ENCODE data around the gene EMD.
A peak's percentile ranks its signal among the peaks of the same experiment; 100 is the strongest.
"Not testable (repeated sequence)": the region's sequence is repeated elsewhere in the genome, so short reads cannot be mapped to it uniquely, and the experiment has no call there.

The EMD gene

DNA sequence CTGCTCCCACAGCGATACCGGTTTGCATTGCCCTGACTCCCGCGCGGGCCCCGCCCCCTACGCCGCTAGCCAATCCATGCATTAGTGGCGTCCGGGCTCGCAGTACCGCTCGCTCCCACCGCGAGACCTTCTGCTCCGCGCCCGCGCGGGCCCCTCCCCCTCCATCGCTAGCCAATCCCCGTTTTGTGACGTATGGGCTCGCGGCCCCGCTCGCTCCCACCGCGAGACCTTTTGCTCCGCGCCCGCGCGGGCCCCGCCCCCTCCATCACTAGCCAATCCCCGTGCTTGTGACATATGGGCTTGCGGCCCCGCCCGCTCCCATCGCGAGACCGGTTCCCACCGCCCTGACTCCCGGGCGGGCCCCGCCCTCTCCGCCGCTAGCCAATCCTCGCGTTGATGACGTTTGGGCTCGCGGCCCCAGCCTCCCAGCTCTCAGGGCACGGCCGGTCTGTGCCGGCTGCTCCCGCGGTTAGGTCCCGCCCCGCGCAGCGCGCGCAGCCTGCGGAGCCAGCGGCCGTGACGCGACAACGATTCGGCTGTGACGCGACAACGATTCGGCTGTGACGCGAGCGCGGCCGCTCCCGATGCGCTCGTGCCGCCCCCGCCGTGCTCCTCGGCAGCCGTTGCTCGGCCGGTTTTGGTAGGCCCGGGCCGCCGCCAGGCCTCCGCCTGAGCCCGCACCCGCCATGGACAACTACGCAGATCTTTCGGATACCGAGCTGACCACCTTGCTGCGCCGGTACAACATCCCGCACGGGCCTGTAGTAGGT lies at the start of gene EMD:
EMD (plus strand) TSS at position 497 of the 770 bp plus-strand sequence; CDS start at position 687, 190 bp downstream.
- peak; percentile 100 for DNase-seq

- DNase-seq: no peak
These were observed 46.5 kb upstream of the EMD start for GRCh38 chrX:154332561-154332960.

DNA sequence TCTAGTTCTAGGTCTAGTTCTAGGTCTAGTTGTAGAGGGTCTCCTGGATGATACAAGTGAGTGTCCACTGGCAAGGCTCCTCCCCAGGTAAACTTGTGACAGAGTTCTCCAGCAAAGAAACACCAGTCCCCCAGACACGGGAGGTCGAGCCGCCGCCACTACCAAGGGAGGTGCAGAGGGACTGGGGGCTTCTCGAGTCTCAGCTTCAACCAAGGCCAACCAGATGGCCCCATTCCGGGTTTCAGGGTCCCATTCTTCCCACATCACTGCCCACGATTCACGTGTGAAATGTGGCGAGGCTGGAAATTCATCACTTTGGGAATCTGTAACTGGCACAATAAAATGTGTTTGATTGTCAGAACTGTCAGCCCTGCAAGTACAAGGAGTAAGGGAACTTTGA lies 46.0 kb upstream of the EMD start:
- DNase-seq: no peak

DNA sequence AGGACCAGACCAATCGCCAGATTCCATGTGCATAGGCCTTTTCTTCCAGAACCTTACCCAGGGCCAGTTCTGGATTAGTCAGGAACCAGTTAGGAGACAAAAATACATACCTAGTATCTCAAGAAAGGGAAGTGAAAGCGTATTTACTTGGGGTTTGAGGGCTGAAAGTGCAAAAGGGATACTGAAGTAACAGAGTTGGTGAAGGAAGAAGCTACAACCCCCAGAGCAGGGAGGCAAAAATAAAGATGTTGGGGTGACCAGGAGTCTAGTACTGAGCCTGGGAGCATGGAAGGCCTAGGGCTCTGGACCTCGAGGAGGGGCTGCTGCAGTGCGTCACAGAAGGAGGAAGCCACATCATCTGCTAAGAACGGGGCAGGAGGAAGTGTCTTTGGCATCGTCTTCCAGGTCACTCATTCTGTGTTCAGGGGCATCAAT lies 45.2 kb upstream of the EMD start:
- no peak for DNase-seq

DNA sequence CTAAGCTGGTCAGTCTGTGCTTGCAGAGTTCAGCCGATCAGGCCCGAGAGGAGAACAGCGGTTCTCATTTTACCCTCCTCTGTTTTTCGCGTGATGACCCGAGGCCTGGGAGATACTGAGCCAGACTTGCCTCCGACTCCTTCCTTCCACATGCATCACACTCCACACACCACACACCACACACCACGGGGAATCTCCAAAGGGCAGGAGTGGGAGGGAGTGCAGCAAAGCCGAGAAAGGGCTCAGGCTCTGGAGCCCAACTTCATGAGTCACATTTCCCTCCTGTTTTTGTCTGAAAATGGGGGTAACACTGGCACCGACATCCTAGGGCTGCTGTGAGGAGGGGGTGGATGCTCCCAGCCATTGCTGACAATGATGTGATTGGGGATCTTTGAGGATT lies 44.6 kb upstream of the EMD start:
- no peak for DNase-seq

- DNase-seq: not testable (repeated sequence)
These were observed 37.4 kb upstream of the EMD start for GRCh38 chrX:154341399-154342298.

DNA sequence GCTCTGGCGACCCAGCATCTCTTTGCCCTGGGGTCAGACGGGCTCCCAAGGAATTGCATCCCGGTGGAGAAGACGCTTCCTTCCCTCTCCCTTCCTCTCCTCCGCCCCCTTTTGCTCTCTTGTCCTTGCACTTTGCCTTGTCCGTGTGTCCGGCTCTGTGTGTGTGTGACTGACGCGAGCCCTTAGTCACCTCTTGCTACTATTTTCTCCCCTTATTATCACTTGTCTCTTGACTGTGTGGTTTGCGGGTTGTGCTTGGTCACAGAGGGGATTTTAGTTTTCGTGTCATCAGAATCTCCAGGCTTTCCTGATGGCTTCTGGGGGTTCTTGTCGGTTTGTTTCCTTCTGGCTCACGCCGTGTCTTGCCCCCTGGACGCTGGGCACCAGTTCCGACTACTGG lies 36.0 kb upstream of the EMD start:
- DNase-seq: not testable (repeated sequence)

DNA sequence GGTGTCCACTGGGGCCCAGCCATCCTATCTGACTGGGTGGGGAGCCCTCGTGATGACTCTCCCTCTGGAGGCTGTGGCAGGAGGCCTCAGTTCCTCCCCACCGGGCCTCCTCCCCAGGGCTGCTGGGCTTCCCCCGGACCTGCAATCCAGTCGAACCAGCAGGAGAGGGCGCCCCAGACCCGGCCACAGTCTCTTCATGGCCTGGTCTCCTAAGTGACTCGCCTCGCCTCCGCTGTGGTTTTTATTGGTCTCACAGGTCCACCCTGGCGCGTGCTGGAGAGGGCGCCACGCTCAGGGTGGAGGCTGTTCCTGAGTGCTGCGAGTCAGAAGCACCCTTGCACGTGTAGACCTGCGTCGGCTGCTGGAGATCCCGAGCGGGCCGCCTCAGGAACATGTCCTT lies 35.5 kb upstream of the EMD start:
- DNase-seq: not testable (repeated sequence)

- DNase-seq: no peak
These were observed 31.0 kb upstream of the EMD start for GRCh38 chrX:154348114-154348531.

- DNase-seq: no peak
These were observed 30.3 kb upstream of the EMD start for GRCh38 chrX:154348646-154349358.

DNA sequence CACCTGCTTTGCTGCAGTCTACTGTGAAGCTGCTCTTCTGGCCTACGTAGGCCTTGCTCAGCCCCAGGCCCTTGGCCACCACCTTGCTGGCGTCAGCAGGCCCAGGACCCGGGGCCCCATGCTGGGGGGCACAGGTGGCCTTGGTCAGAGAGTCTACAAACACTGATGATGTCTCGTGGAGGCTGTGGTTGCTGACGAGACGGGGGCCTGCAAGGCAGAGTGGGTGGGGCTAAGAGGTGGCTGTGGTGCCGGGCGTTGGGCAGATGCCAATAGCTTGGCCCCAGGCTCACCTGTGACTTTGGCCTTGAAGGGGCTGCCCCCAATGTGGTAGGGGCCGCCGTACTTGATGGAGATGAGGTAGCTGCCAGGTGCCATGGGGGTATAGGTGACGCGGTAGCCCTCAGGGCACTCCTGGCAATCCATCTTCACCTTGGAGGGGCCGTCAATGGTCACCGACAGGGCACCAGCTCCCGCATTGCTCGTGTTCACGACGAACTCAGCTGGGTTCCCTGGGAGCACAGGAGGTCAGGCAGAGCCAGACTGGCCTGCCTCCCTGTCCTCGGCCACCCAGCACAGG lies 29.6 kb upstream of the EMD start:
- no peak for DNase-seq

DNA sequence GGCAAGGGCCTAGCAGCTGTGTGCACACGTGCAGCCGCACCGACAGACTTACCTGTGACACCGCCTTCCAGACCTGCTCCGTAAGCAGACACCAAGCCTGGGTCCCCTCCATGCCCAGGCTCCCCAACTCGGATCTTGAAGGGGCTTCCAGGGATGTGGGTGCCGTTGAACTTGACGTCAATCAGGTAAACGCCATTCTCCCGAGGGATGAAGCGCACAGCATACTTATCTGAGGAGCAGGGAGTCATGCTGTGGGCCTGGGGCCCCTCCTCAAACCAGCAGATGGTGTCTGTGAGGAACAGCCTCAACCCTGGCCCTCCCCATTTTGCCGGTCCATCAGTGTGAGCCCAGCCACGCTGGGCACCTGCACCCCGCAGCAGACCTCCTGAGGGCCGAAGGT lies 29.1 kb upstream of the EMD start:
- DNase-seq: no peak

GRCh38 chrX:154350429-154351182 lies 28.5 kb upstream of the EMD start:
- DNase-seq: no peak

DNA sequence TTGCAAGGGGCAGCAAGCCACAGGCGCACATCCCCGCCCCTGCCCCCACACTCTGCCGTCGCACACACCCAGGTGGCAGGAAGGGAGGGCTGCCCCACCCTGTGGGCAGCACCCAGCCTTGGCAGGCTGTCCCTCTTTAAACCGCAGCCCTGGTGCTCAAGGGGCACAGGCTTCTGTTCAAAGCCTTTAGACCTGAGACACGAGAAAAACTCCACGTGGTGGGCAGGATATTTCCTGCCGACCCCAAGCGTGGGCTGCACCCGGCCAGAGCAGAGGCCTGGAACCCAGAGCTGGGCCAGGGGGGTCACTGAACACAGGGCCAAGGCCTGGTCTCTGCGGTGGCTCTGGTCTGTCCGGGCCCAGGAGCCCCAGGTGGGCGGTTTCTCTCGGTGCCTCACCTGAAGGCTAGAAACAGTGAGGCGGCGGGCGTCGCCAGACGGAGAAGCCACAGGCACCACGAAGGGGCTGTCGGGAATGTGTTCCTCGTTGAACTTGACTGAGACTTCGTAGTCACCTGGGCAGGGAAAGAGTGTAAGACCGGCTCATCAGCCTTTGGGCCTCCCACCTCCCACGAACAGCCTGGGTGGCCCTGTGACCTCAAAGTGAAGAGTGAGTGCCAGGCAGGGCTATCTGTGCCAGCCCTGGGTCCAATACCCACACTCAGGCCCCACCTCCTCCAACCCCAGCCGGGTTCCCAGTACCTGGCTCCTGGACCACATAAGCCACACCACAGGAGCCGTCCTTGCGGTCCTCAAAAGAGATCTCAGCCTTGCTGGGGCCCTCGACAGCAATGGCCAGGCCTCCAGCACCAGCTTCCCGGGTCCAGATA lies 27.7 kb upstream of the EMD start:
- no peak for DNase-seq

DNA sequence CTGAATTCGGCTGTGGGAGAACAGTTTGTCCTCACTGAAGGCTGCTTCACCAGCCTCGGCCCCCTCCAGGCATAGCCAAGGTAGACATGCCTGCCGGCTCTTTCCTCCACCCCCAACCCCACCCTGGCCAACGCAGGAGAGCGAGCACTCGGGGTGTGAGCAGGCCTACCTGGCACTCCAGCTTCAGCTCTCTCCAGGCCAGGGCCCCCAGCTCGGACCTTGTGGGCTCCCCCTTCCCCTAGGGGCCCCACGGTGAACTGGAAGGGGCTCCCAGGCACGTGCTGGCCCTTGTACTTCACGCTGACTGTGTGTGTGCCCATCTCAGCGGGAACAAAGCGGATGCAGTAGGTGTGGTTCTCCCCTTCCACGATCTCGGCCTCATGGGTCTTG lies 27.1 kb upstream of the EMD start:
- DNase-seq: no peak

GRCh38 chrX:154352466-154352865 lies 26.6 kb upstream of the EMD start:
- no peak for DNase-seq

GRCh38 chrX:154353172-154353843 lies 25.8 kb upstream of the EMD start:
- DNase-seq: no peak

DNA sequence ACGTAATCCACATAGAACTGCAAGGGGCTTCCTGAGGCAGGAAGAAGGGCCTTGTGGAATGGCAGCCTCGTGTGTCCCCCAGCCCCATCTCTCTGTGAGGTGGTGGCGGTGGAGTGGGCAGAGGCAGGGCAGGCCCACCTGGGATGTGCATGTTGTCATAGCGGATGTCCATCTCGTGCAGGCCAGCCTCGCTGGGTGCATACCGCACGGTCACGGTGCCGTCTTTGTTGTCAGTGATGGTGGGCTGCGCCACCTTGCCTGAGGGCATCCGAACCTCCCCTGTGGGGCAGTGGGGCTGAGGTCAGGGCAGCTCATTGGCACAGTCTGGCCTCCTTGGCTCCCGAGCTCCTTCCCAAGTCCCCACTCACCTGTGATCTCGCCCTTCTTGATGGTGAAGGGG lies 25.1 kb upstream of the EMD start:
- DNase-seq: no peak

DNA sequence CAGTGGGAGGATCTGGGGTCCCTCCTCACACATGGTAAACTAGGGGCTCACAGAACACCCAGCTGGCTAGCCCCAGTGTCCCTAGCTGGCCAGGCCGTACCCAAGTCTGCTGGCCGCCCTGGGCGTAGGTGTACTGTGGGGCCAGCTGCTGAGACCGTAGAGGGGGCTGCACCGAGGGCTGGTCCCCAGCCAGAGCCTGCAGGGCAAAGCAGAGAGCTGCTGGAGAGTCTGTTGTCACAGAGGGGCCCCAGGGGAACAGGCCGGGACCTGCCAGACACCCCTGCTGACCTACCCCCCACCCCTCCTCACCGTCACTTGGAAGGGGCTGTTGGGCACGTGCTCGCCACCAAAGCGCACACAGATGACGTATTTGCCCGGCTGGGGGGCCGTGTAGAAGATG lies 24.6 kb upstream of the EMD start:
- no peak for DNase-seq

DNA sequence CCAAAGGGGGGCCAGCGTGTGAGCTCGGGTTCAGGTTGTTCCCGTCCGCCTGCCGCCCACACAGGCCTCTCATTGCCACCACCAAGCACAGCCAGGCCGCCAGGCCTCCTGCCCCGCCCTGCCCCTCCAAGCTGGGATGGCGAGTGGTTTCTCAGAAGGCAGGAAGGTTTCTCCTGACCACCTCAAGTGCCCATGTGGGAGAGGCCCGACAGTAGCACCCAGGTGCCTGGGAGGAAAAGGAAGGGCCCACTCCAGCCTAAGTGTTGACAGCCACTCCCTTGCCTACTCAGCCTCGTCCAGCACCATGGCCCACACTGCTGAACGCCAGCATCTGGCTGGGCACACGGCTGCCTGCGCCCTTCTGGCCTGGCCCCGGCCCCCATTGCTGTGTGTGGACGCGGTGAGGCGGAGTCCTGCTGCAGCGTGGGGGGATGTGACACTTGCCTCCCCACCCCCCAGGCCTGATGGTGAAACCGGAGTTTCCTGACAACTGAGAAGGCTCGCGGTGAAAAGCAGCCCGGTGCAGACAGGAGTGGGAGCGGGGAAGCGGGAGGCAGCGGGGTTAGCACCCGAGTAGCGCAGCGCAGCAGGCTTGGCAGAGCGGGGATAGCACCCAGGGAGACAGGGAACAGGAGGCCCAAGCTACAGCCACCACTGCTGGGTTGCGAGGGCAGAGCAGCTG lies 23.9 kb upstream of the EMD start:
- DNase-seq: no peak
